ENCODE data around the gene SMURF2. TPM values are rescaled to one million over a fixed set of nuclear protein-coding genes. Genes with fewer than 3 reads are reported as not detected.

The SMURF2 gene
- total RNA-seq, 1 donor from 2014 or later = 45.6 TPM

DNA sequence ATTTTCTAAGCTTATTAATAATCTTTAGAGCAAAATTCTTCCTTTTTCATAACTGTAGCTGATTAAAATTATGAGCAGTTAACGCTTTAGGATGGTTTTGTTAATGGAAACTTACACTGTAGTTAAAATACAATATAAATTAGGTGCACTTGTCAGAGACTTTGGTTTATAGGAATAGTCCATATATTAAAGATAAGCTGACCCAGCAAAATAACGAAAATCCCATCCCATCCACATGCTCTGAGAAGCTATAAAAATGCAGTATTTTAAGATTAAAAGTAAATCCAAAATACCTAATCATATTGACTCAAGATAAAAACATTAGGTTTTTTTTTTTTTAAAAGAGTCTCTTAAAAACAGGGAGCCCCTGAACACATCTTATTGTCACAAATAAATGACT, 117.4 kb downstream of the SMURF2 start:
- peaks cover 1% of the 10 kb centered on the region for H3K36me3 ChIP-seq (ENCODE audit: control insufficient read depth, insufficient read depth, low read length)
- no peak overlapping the region for H3K4me3 ChIP-seq (ENCODE audit: low read depth, low read length)
- TF ChIP-seq, protein P1, sequence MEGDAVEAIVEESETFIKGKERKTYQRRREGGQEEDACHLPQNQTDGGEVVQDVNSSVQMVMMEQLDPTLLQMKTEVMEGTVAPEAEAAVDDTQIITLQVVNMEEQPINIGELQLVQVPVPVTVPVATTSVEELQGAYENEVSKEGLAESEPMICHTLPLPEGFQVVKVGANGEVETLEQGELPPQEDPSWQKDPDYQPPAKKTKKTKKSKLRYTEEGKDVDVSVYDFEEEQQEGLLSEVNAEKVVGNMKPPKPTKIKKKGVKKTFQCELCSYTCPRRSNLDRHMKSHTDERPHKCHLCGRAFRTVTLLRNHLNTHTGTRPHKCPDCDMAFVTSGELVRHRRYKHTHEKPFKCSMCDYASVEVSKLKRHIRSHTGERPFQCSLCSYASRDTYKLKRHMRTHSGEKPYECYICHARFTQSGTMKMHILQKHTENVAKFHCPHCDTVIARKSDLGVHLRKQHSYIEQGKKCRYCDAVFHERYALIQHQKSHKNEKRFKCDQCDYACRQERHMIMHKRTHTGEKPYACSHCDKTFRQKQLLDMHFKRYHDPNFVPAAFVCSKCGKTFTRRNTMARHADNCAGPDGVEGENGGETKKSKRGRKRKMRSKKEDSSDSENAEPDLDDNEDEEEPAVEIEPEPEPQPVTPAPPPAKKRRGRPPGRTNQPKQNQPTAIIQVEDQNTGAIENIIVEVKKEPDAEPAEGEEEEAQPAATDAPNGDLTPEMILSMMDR (IDR thresholded peaks at IDR 0.05; ENCODE audit: insufficient read depth, low read length, poor library complexity, severe bottlenecking) = no peak
- no peak for DNase-seq (ENCODE audit: low read depth)
- H3K27me3 ChIP-seq (ENCODE audit: control insufficient read depth, insufficient read depth, low read length) = no peaks in the 10 kb centered on the region

DNA sequence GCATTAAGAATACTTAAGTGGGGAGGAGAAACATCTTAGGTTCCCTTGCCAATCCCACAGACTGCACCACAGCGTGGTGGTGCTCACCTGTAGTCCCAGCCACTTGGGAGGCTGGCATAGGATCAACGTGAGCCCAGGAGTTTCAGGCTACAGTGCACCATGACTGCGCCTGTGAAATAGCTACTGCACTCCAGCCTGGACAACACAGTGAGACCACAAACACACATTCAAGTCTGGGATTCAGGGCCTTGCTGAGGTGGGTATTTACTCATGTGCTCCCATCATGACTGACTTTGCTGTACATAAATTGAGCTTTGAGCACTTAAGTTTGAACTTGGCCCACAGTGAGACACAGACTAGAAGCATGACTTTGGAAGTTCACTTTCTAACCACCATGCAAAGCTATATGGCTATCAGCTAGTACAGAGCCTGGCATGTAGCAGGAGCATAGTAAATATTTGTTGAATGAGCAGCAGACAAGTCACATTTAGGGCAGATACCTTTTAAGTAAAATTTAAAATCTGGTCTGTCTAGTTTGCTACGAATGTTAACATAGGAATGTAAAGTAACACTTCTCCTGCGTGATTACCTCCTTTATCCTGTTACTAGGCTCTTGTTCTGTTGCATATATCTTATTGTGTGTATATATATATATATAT, 121.9 kb downstream of the SMURF2 start:
- TF ChIP-seq, protein P1 (IDR thresholded peaks at IDR 0.05; ENCODE audit: insufficient read depth, low read length, poor library complexity, severe bottlenecking) = no peak
- Histone ChIP-seq H3K27me3 (ENCODE audit: control insufficient read depth, insufficient read depth, low read length) (no peaks in the 10 kb centered on the region), H3K36me3 (ENCODE audit: control insufficient read depth, insufficient read depth, low read length) (peaks cover 3% of the 10 kb centered on the region), H3K4me3 (ENCODE audit: low read depth, low read length) (no peak overlapping the region)
- no peak for DNase-seq (ENCODE audit: low read depth)

DNA sequence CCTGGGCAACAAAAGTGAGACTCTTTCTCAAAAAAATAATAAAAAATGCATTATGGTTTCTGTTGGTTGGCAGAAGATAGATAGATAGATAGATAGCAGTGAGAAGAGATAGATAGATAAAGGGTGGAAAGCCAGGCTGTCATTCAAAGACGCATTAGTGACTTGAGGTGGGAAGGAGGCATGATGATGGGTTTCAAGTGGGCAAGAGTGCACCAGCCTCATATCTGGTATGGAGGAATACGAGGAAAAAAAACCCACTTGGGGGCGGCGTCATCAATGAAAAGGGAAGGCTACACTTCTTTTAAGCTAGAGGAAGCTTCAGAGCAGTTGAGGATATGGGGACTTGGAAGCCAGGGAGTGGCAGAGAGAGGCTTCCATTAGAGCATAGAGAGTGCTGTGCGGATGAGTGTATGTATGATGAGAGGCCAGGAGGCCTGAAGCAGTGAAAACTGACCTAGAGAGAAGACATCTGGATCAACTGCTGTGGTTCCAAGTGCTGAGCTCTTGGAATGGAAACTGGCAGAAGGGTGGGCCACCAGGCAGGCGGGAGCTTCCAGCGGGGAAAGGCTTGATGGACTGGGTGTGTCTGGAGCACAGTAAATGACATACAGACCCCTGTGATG, 123.5 kb downstream of the SMURF2 start:
- TF ChIP-seq, protein P1 (IDR thresholded peaks at IDR 0.05; ENCODE audit: insufficient read depth, low read length, poor library complexity, severe bottlenecking) = no peak
- no peaks in the 10 kb centered on the region for H3K27me3 ChIP-seq (ENCODE audit: control insufficient read depth, insufficient read depth, low read length)
- H3K4me3 ChIP-seq (ENCODE audit: low read depth, low read length) = no peak overlapping the region
- peaks cover 3% of the 10 kb centered on the region for H3K36me3 ChIP-seq (ENCODE audit: control insufficient read depth, insufficient read depth, low read length)
- DNase-seq (ENCODE audit: low read depth) = no peak

DNA sequence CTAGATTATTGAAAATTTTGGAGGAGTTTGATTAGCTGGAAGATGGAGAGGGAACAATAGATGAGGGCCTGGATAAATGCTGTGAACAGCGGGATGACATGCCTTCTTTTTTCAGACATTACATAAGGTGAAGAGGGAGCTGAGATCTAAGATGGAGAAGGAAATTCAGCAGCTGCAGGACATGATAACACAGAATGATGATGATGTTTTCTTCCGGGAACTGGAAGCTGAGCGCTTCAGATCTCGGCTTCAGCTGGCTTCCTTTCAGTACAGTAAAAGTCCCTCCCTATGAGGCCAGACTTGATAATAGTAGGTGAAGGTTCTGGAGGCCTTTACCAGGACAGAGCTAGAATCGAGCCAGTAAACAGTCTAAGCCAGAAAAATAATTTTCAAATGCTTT, 124.6 kb downstream of the SMURF2 start:
- no peaks in the 10 kb centered on the region for H3K27me3 ChIP-seq (ENCODE audit: control insufficient read depth, insufficient read depth, low read length)
- no peak for DNase-seq (ENCODE audit: low read depth)
- TF ChIP-seq, protein P1 (IDR thresholded peaks at IDR 0.05; ENCODE audit: insufficient read depth, low read length, poor library complexity, severe bottlenecking) = no peak
- H3K4me3 ChIP-seq (ENCODE audit: low read depth, low read length) = no peak overlapping the region
- H3K36me3 ChIP-seq (ENCODE audit: control insufficient read depth, insufficient read depth, low read length) = peaks cover 3% of the 10 kb centered on the region

DNA sequence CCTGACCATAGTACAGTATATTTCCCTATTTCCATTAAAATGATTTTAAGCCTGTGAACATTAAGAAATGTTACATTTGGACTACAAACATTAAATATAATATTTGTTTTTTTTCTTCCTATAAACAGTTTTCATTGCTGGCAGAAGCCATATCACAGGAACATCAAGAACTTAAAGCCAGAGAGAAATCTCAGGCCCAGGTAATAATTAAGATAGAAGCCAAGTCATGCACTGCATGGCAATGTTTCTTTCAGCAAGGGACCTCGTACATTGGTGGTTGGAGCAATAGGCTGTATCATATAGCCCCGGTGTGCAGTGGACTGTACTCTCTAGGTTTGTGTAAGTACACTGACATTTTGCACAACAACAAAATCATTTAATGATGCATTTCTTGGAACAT, 125.2 kb downstream of the SMURF2 start:
- Histone ChIP-seq H3K27me3 (ENCODE audit: control insufficient read depth, insufficient read depth, low read length) (no peaks in the 10 kb centered on the region), H3K4me3 (ENCODE audit: low read depth, low read length) (no peak overlapping the region), H3K36me3 (ENCODE audit: control insufficient read depth, insufficient read depth, low read length) (peaks cover 3% of the 10 kb centered on the region)
- TF ChIP-seq, protein P1 (IDR thresholded peaks at IDR 0.05; ENCODE audit: insufficient read depth, low read length, poor library complexity, severe bottlenecking) = no peak
- no peak for DNase-seq (ENCODE audit: low read depth)

DNA sequence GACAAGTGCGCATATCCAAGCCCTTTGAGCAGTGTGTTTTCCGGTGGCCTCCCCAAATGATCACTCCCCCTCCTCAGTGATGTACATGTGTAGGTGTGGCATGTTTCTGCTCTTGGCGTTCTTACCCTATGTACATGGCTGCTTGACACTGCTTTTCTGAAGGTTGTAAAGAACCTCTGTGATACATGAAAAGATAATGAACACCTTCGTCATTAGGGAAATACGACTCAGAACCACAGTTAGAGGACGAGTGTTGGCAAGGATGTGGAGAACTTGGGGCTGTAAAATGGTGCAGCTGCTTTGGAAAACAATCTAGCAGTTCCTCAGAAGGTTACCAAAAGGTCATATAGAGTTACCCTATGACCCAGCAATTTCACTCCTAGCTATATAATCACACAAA, 126.8 kb downstream of the SMURF2 start:
- Histone ChIP-seq H3K4me3 (ENCODE audit: low read depth, low read length) (no peak overlapping the region), H3K36me3 (ENCODE audit: control insufficient read depth, insufficient read depth, low read length) (peaks cover 3% of the 10 kb centered on the region), H3K27me3 (ENCODE audit: control insufficient read depth, insufficient read depth, low read length) (no peaks in the 10 kb centered on the region)
- DNase-seq (ENCODE audit: low read depth) = no peak
- TF ChIP-seq, protein P1 (IDR thresholded peaks at IDR 0.05; ENCODE audit: insufficient read depth, low read length, poor library complexity, severe bottlenecking) = no peak

All from kidney epithelial cell (primary cell).